Hepatocyte (in vitro differentiated cells): ENCODE measurements around the gene TRIM42. TPM values are rescaled to one million over a fixed set of nuclear protein-coding genes. Genes with fewer than 3 reads are reported as not detected.
A peak's percentile ranks its signal among the peaks of the same experiment; 100 is the strongest.

Source experiments
- DNase-seq: peaks from one replicate; pipeline ENCODE4 v3.0.0-alpha.2; 2016; ENCODE audit warnings: low spot score
- H2AFZ ChIP-seq: fragments of 200-600 bp; sonication (generic); 2 replicates; pipeline ENCODE4 v1.6.0; 2016; ENCODE audit warnings: antibody characterized with exemption, mild to moderate bottlenecking
- H3K27ac ChIP-seq: fragments of 200-600 bp; sonication (generic); 2 replicates; pipeline ENCODE4 v1.5.1; 2016; ENCODE audit warnings: mild to moderate bottlenecking
- H3K27me3 ChIP-seq: fragments of 200-600 bp; sonication (generic); 2 replicates; pipeline ENCODE4 v1.6.1; 2016
- H3K36me3 ChIP-seq: fragments of 200-600 bp; sonication (generic); replicated peaks from 2 replicates; pipeline ENCODE4 v1.5.1; 2016; ENCODE audit warnings: low read depth; ENCODE audit not compliant: insufficient read depth
- H3K4me1 ChIP-seq: fragments of 200-600 bp; sonication (generic); 2 replicates; pipeline ENCODE4 v1.5.1; 2016; ENCODE audit warnings: mild to moderate bottlenecking, moderate library complexity; ENCODE audit not compliant: insufficient read depth
- H3K4me2 ChIP-seq: fragments of 200-600 bp; sonication (generic); 2 replicates; pipeline ENCODE4 v1.6.0; 2016
- H3K4me3 ChIP-seq: fragments of 200-600 bp; sonication (generic); 2 replicates; pipeline ENCODE4 v1.5.1; 2016; ENCODE audit warnings: mild to moderate bottlenecking
- H3K79me2 ChIP-seq: fragments of 200-600 bp; sonication (generic); 2 replicates; pipeline ENCODE4 v1.6.0; 2017; ENCODE audit warnings: mild to moderate bottlenecking
- H3K9me2 ChIP-seq: fragments of 200-600 bp; sonication (generic); replicated peaks from 2 replicates; pipeline ENCODE4 v1.6.0; 2017; ENCODE audit warnings: mild to moderate bottlenecking; ENCODE audit not compliant: insufficient read depth
- H3K9me3 ChIP-seq: fragments of 200-600 bp; sonication (generic); 2 replicates; pipeline ENCODE4 v1.5.1; 2016; ENCODE audit warnings: low read depth, mild to moderate bottlenecking
- H4K20me1 ChIP-seq: fragments of 200-600 bp; sonication (generic); 2 replicates; pipeline ENCODE4 v1.6.0; 2016; ENCODE audit warnings: mild to moderate bottlenecking; ENCODE audit not compliant: insufficient read depth, poor library complexity, severe bottlenecking
- CTCF ChIP-seq: fragments of 200-600 bp; sonication (generic); IDR thresholded peaks from 2 replicates; pipeline ENCODE4 v1.5.1; 2016; ENCODE audit warnings: antibody characterized with exemption, mild to moderate bottlenecking; ENCODE audit not compliant: poor library complexity
- EZH2 ChIP-seq: fragments of 200-600 bp; sonication (generic); IDR thresholded peaks from 2 replicates; pipeline ENCODE4 v1.6.1; 2016; ENCODE audit warnings: antibody characterized with exemption, mild to moderate bottlenecking, borderline replicate concordance
- EZH2phosphoT487 ChIP-seq: fragments of 200-600 bp; sonication (generic); IDR thresholded peaks from one replicate; pipeline ENCODE4 v1.6.1; 2018; ENCODE audit warnings: antibody characterized with exemption, mild to moderate bottlenecking, low read depth, moderate library complexity; ENCODE audit not compliant: unreplicated experiment, severe bottlenecking
- WGBS: methylation state at CpG from one replicate; pipeline ENCODE4 v1.1.6; 2016; ENCODE audit warnings: low lambda C conversion rate; ENCODE audit errors: missing lambda C conversion rate; 5-methylcytosine and 5-hydroxymethylcytosine counted together
- polyA plus RNA-seq: library from polyadenylated mRNA; unstranded; fragments of >200 nt; fragmentation: Nextera tagmentation; extraction: Ambion mirVana; gene quantifications from 2 replicates; pipeline ENCODE4 v1.2.1, GENCODE V29; 2016
- total RNA-seq: library from RNA; depleted of rRNA; stranded (reverse); fragments of >200 nt; gene quantifications from 2 replicates; pipeline ENCODE4 v1.2.3, GENCODE V29; 2014

Gene TRIM42
- total RNA-seq, result not detected in 2 replicates
- polyA plus RNA-seq, result not detected in 2 replicates

GRCh38 chr3:140677764-140678163, at the start of gene TRIM42:
Gene TRIM42, plus strand, starts transcription at chr3:140678064. Its CDS starts 166 bp downstream, at chr3:140678230.
- Histone ChIP-seq H3K9me2 (no peaks in the 10 kb centered on the region), H3K79me2 (no peaks in the 10 kb centered on the region), H3K36me3 (no peaks in the 10 kb centered on the region), H3K9me3 (no peaks in the 10 kb centered on the region), H3K27me3 (no peaks in the 10 kb centered on the region), H3K27ac (no peak within 1 kb of the TSS), H3K4me1 (no peaks in the 10 kb centered on the region), H3K4me3 (no peak within 1 kb of the TSS), H4K20me1 (no peaks in the 10 kb centered on the region), H2AFZ (no peak within 1 kb of the TSS), H3K4me2 (no peak within 1 kb of the TSS)
- no peak for DNase-seq
- TF ChIP-seq CTCF (no peak), EZH2phosphoT487 (no peak), EZH2 (no peak)
- WGBS, result 91% methylated on average over 2 of the region's 2 CpGs

GRCh38 chr3:140628606-140629005, 49.3 kb upstream of the TRIM42 start:
- no peaks in the 10 kb centered on the region for H3K36me3 ChIP-seq
- no peak overlapping the region for H2AFZ ChIP-seq
- no peaks in the 10 kb centered on the region for H3K27me3 ChIP-seq
- H3K79me2 ChIP-seq, result no peaks in the 10 kb centered on the region
- no peaks in the 10 kb centered on the region for H3K4me1 ChIP-seq
- no peaks in the 10 kb centered on the region for H3K9me3 ChIP-seq
- H3K4me2 ChIP-seq, result no peak overlapping the region
- H4K20me1 ChIP-seq, result no peaks in the 10 kb centered on the region
- H3K27ac ChIP-seq, result no peak overlapping the region
- no peak overlapping the region for H3K4me3 ChIP-seq
- TF ChIP-seq CTCF (no peak), EZH2phosphoT487 (no peak), EZH2 (no peak)
- no peak for DNase-seq
- WGBS, result 91% methylated on average over 4 of the region's 4 CpGs
- H3K9me2 ChIP-seq, result no peaks in the 10 kb centered on the region

- Histone ChIP-seq H2AFZ (no peak overlapping the region), H3K4me2 (no peak overlapping the region), H3K4me1 (no peaks in the 10 kb centered on the region), H3K27ac (no peak overlapping the region), H3K4me3 (no peak overlapping the region), H3K79me2 (no peaks in the 10 kb centered on the region), H3K27me3 (no peaks in the 10 kb centered on the region), H3K9me2 (no peaks in the 10 kb centered on the region), H4K20me1 (no peaks in the 10 kb centered on the region), H3K9me3 (no peaks in the 10 kb centered on the region), H3K36me3 (no peaks in the 10 kb centered on the region)
- WGBS, result 68% methylated on average over 3 of the region's 3 CpGs
- peak; percentile 47 for DNase-seq
- no peak for TF ChIP-seq EZH2phosphoT487
- no peak for TF ChIP-seq CTCF
- TF ChIP-seq EZH2, result no peak
Measured at GRCh38 chr3:140629357-140630137, 48.3 kb upstream of the TRIM42 start.

GRCh38 chr3:140630366-140630765, 47.5 kb upstream of the TRIM42 start:
- Histone ChIP-seq H2AFZ (no peak overlapping the region), H4K20me1 (no peaks in the 10 kb centered on the region), H3K79me2 (no peaks in the 10 kb centered on the region), H3K4me1 (no peaks in the 10 kb centered on the region), H3K27ac (no peak overlapping the region), H3K4me3 (no peak overlapping the region), H3K27me3 (no peaks in the 10 kb centered on the region), H3K4me2 (no peak overlapping the region), H3K36me3 (no peaks in the 10 kb centered on the region), H3K9me3 (no peaks in the 10 kb centered on the region), H3K9me2 (no peaks in the 10 kb centered on the region)
- no peak for TF ChIP-seq EZH2phosphoT487
- no peak for DNase-seq
- WGBS, result 92% methylated on average over 5 of the region's 5 CpGs
